GM23338 (cell line): ENCODE results near the gene RMI1. TPM values are rescaled to one million over a fixed set of nuclear protein-coding genes. Genes with fewer than 3 reads are reported as not detected.
A peak's percentile ranks its signal among the peaks of the same experiment; 100 is the strongest.

Experiments
- ATAC-seq: fragments of 200-7000 bp; cut with Tn5 transposase; 3 replicates; pipeline ENCODE4 v1.9.1; 2020
- DNase-seq: peaks from one replicate; pipeline ENCODE4 v3.0.0-alpha.2; 2015; ENCODE audit warnings: low spot score
- H2AFZ ChIP-seq: fragments of 200-600 bp; sonication (generic); 2 replicates; pipeline ENCODE4 v1.8.0; 2016; ENCODE audit warnings: antibody characterized with exemption, mild to moderate bottlenecking, moderate library complexity
- H3F3A ChIP-seq: fragments of 200-600 bp; sonication (generic); replicated peaks from 2 replicates; pipeline ENCODE4 v1.8.0; 2017; ENCODE audit warnings: antibody characterized with exemption, mixed run types, low read depth
- H3K27ac ChIP-seq: fragments of 200-600 bp; sonication (generic); 2 replicates; pipeline ENCODE4 v1.6.1; 2016; ENCODE audit warnings: low read depth
- H3K27me3 ChIP-seq: fragments of 200-600 bp; sonication (generic); 2 replicates; pipeline ENCODE4 v1.8.0; 2016; ENCODE audit warnings: mild to moderate bottlenecking, mixed run types, moderate library complexity; ENCODE audit not compliant: insufficient read depth
- H3K36me3 ChIP-seq: fragments of 200-600 bp; sonication (generic); 2 replicates; pipeline ENCODE4 v1.8.0; 2016; ENCODE audit warnings: mild to moderate bottlenecking; ENCODE audit not compliant: insufficient read depth
- H3K4me1 ChIP-seq: fragments of 200-600 bp; sonication (generic); 2 replicates; pipeline ENCODE4 v1.8.0; 2016; ENCODE audit warnings: mild to moderate bottlenecking, moderate library complexity; ENCODE audit not compliant: insufficient read depth
- H3K4me2 ChIP-seq: fragments of 200-600 bp; sonication (generic); 2 replicates; pipeline ENCODE4 v1.7.1; 2017; ENCODE audit warnings: mixed run types
- H3K4me3 ChIP-seq: fragments of 200-600 bp; sonication (generic); 2 replicates; pipeline ENCODE4 v1.6.1; 2016; ENCODE audit warnings: mixed run types
- H3K79me2 ChIP-seq: fragments of 200-600 bp; sonication (generic); replicated peaks from 2 replicates; pipeline ENCODE4 v1.8.0; 2017; ENCODE audit warnings: mild to moderate bottlenecking; ENCODE audit not compliant: insufficient read depth
- H3K9me2 ChIP-seq: fragments of 200-600 bp; sonication (generic); 2 replicates; pipeline ENCODE4 v1.8.0; 2017; ENCODE audit not compliant: insufficient read depth
- H4K20me1 ChIP-seq: fragments of 200-600 bp; sonication (generic); replicated peaks from 2 replicates; pipeline ENCODE4 v1.8.0; 2017; ENCODE audit warnings: mild to moderate bottlenecking; ENCODE audit not compliant: insufficient read depth
- H3K27ac Mint-ChIP-seq: 2 replicates; pipeline ENCODE4 v1.8.0; 2020; ENCODE audit warnings: inconsistent platforms, mild to moderate bottlenecking, moderate library complexity, mixed read lengths
- H3K27me3 Mint-ChIP-seq: 3 replicates; pipeline ENCODE4 v1.8.0; 2022; ENCODE audit warnings: low read depth, mild to moderate bottlenecking, moderate library complexity, mixed read lengths, inconsistent platforms; ENCODE audit not compliant: insufficient read depth, poor library complexity
- H3K36me3 Mint-ChIP-seq: 3 replicates; pipeline ENCODE4 v1.8.0; 2021; ENCODE audit warnings: low read depth, mild to moderate bottlenecking, inconsistent platforms, moderate library complexity, mixed read lengths
- H3K4me1 Mint-ChIP-seq: 3 replicates; pipeline ENCODE4 v1.8.0; 2020; ENCODE audit warnings: mild to moderate bottlenecking, inconsistent platforms, mixed read lengths
- H3K4me3 Mint-ChIP-seq: 3 replicates; pipeline ENCODE4 v1.8.0; 2021; ENCODE audit warnings: moderate library complexity, mild to moderate bottlenecking, inconsistent platforms, mixed read lengths
- H3K9me3 Mint-ChIP-seq: 3 replicates; pipeline ENCODE4 v1.8.0; 2020; ENCODE audit warnings: moderate library complexity, mild to moderate bottlenecking, inconsistent platforms, mixed read lengths
- CREB1 ChIP-seq: fragments of 250-450 bp; sonication (Bioruptor Pico); IDR thresholded peaks from 2 replicates; pipeline ENCODE4 v1.5.0; 2020; ENCODE audit warnings: low read depth, mild to moderate bottlenecking, moderate library complexity
- EZH2 ChIP-seq: fragments of 200-600 bp; sonication (generic); IDR thresholded peaks from one replicate; pipeline ENCODE4 v1.8.0; 2017; ENCODE audit warnings: antibody characterized with exemption, mild to moderate bottlenecking, low read depth; ENCODE audit not compliant: unreplicated experiment
- EZH2phosphoT487 ChIP-seq: fragments of 200-600 bp; sonication (generic); IDR thresholded peaks from one replicate; pipeline ENCODE4 v1.8.1; 2018; ENCODE audit warnings: antibody characterized with exemption; ENCODE audit not compliant: unreplicated experiment
- NANOG ChIP-seq: IDR thresholded peaks from 2 replicates; pipeline ENCODE4 v1.6.1; 2016; ENCODE audit warnings: antibody characterized with exemption, borderline replicate concordance
- STAT1 ChIP-seq: IDR thresholded peaks from one replicate; pipeline ENCODE4 v1.6.1; 2016; ENCODE audit warnings: antibody characterized with exemption; ENCODE audit not compliant: unreplicated experiment
- ZNF114 ChIP-seq: fragments of 250-450 bp; sonication (Bioruptor Pico); IDR thresholded peaks from 2 replicates; pipeline ENCODE4 v1.5.0; 2020; ENCODE audit warnings: mild to moderate bottlenecking, moderate library complexity
- polyA plus RNA-seq: library from polyadenylated mRNA; unstranded; fragments of >200 nt; fragmentation: Nextera tagmentation; extraction: Ambion mirVana; gene quantifications from 2 replicates; pipeline ENCODE4 v1.2.1, GENCODE V29; 2016
- total RNA-seq: library from RNA; depleted of rRNA; stranded (reverse); fragments of >200 nt; shearing (Covaris generic); gene quantifications from 2 replicates; pipeline ENCODE4 v1.2.3, GENCODE V29; 2014
- TF ChIP-seq, protein P1 (sequence below), 2 experiments: fragments of 200-600 bp in 1 of 2; sonication (generic) in 1 of 2; conservative IDR thresholded peaks; 2 replicates each; pipeline versions ENCODE4 v1.5.1 to v1.6.1; 2016 to 2017; ENCODE audit warnings: antibody characterized with exemption in 2 of 2, low read depth in 2 of 2, mild to moderate bottlenecking in 2 of 2, moderate library complexity in 1 of 2
- TF ChIP-seq, protein P2 (sequence below): IDR thresholded peaks from 2 replicates; pipeline ENCODE4 v1.6.1; 2016; ENCODE audit warnings: antibody characterized with exemption
- TF ChIP-seq, protein P3 (sequence below): IDR thresholded peaks from one replicate; pipeline ENCODE4 v1.6.1; 2018; ENCODE audit warnings: antibody characterized with exemption; ENCODE audit not compliant: unreplicated experiment
- TF ChIP-seq, protein P4 (sequence below): fragments of 250-450 bp; sonication (Bioruptor Pico); IDR thresholded peaks from 2 replicates; pipeline ENCODE4 v1.5.0; 2020; ENCODE audit warnings: mild to moderate bottlenecking, moderate library complexity

Gene RMI1
- total and polyA plus RNA-seq, 2 experiments from 2014 or later, result 16.9 to 36.1 TPM

DNA sequence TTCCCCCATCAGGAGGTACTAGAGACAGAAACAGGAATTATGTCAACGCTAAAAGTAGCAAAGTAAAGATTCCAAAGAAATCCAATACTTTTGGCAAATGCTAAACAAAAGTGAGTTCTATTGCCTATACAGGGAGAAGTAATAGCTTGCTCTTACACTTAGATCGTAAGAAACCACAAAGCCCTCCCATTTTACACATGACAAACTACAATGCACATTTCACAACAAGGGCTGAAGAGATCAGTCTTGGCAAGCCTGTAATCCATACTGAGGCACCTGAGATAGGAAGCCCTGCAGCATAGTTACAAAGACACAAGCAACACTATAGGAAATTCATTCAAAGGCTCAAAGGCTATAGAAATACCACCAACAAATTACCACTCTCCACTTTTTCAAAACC, 8.3 kb upstream of the RMI1 start:
- peaks cover 5% of the 10 kb centered on the region for H3K4me1 ChIP-seq
- ATAC-seq (no peak), DNase-seq (no peak)
- H3K27me3 Mint-ChIP-seq, result peaks cover 15% of the 10 kb centered on the region
- H3K4me1 Mint-ChIP-seq, result peaks cover 22% of the 10 kb centered on the region
- H3K36me3 Mint-ChIP-seq, result peaks cover 98% of the 10 kb centered on the region
- peaks cover 69% of the 10 kb centered on the region for H3K79me2 ChIP-seq
- H3K27ac ChIP-seq, result 0 out of 2 replicates have a peak overlapping the region, but pooled peaks have one; percentile 40
- no peak overlapping the region for H3K4me3 Mint-ChIP-seq
- peaks cover 84% of the 10 kb centered on the region for H4K20me1 ChIP-seq
- no peaks in the 10 kb centered on the region for H3K9me2 ChIP-seq
- H3K9me3 Mint-ChIP-seq, result no peaks in the 10 kb centered on the region
- no peak overlapping the region for H3K4me2 ChIP-seq
- H3K27ac Mint-ChIP-seq, result no peak overlapping the region
- no peak overlapping the region for H3K4me3 ChIP-seq
- H2AFZ ChIP-seq, result no peak overlapping the region
- H3K27me3 ChIP-seq, result no peaks in the 10 kb centered on the region
- TF ChIP-seq EZH2 (no peak), ZNF114 (no peak), STAT1 (no peak)
- TF ChIP-seq, protein P1, sequence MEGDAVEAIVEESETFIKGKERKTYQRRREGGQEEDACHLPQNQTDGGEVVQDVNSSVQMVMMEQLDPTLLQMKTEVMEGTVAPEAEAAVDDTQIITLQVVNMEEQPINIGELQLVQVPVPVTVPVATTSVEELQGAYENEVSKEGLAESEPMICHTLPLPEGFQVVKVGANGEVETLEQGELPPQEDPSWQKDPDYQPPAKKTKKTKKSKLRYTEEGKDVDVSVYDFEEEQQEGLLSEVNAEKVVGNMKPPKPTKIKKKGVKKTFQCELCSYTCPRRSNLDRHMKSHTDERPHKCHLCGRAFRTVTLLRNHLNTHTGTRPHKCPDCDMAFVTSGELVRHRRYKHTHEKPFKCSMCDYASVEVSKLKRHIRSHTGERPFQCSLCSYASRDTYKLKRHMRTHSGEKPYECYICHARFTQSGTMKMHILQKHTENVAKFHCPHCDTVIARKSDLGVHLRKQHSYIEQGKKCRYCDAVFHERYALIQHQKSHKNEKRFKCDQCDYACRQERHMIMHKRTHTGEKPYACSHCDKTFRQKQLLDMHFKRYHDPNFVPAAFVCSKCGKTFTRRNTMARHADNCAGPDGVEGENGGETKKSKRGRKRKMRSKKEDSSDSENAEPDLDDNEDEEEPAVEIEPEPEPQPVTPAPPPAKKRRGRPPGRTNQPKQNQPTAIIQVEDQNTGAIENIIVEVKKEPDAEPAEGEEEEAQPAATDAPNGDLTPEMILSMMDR (conservative IDR thresholded peaks at IDR 0.05; ENCODE audit: low read depth in 2 of 2), result no peak
- TF ChIP-seq, protein P2, sequence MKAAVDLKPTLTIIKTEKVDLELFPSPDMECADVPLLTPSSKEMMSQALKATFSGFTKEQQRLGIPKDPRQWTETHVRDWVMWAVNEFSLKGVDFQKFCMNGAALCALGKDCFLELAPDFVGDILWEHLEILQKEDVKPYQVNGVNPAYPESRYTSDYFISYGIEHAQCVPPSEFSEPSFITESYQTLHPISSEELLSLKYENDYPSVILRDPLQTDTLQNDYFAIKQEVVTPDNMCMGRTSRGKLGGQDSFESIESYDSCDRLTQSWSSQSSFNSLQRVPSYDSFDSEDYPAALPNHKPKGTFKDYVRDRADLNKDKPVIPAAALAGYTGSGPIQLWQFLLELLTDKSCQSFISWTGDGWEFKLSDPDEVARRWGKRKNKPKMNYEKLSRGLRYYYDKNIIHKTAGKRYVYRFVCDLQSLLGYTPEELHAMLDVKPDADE, result no peak
- H3K36me3 ChIP-seq, result peaks cover 98% of the 10 kb centered on the region
- H3F3A ChIP-seq, result peaks cover 62% of the 10 kb centered on the region

DNA sequence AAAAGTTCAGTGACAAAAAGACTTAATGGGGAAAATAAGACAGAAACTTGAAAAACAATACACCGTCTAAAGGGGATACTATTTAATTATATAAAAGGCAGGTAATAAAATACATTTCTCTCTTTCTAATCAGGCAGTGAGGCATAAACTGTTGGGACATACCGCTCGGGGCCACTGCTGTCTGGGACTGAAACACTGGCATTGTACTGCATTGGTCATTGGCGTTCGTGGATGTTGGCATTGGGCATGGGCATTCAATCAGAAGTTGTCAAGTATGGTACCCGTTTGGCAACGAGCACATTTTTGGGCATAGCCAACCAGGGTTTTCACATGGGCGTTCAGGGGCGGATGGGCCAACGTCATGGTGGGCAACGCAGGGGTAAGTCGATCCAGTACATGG, 5.3 kb upstream of the RMI1 start:
- peaks cover 92% of the 10 kb centered on the region for H3K36me3 Mint-ChIP-seq
- Histone ChIP-seq H2AFZ (no peak overlapping the region), H3K36me3 (peaks cover 78% of the 10 kb centered on the region), H3K4me1 (peaks cover 14% of the 10 kb centered on the region), H3K27ac (0 out of 2 replicates have a peak overlapping the region, but pooled peaks have one; percentile 18), H3F3A (peaks cover 49% of the 10 kb centered on the region), H3K27me3 (no peaks in the 10 kb centered on the region), H3K4me3 (no peak overlapping the region), H3K9me2 (no peaks in the 10 kb centered on the region), H3K79me2 (peaks cover 93% of the 10 kb centered on the region), H3K4me2 (no peak overlapping the region), H4K20me1 (peaks cover 81% of the 10 kb centered on the region)
- peaks cover 21% of the 10 kb centered on the region for H3K27me3 Mint-ChIP-seq
- peak overlapping the region; percentile 45; the same call in 1 of the 2 replicates for H3K27ac Mint-ChIP-seq
- H3K4me1 Mint-ChIP-seq, result peaks cover 28% of the 10 kb centered on the region
- DNase-seq (no peak), ATAC-seq (no peak)
- no peaks in the 10 kb centered on the region for H3K9me3 Mint-ChIP-seq
- peak overlapping the region; percentile 2; the same call in 1 of the 3 replicates for H3K4me3 Mint-ChIP-seq
- TF ChIP-seq, protein P3, sequence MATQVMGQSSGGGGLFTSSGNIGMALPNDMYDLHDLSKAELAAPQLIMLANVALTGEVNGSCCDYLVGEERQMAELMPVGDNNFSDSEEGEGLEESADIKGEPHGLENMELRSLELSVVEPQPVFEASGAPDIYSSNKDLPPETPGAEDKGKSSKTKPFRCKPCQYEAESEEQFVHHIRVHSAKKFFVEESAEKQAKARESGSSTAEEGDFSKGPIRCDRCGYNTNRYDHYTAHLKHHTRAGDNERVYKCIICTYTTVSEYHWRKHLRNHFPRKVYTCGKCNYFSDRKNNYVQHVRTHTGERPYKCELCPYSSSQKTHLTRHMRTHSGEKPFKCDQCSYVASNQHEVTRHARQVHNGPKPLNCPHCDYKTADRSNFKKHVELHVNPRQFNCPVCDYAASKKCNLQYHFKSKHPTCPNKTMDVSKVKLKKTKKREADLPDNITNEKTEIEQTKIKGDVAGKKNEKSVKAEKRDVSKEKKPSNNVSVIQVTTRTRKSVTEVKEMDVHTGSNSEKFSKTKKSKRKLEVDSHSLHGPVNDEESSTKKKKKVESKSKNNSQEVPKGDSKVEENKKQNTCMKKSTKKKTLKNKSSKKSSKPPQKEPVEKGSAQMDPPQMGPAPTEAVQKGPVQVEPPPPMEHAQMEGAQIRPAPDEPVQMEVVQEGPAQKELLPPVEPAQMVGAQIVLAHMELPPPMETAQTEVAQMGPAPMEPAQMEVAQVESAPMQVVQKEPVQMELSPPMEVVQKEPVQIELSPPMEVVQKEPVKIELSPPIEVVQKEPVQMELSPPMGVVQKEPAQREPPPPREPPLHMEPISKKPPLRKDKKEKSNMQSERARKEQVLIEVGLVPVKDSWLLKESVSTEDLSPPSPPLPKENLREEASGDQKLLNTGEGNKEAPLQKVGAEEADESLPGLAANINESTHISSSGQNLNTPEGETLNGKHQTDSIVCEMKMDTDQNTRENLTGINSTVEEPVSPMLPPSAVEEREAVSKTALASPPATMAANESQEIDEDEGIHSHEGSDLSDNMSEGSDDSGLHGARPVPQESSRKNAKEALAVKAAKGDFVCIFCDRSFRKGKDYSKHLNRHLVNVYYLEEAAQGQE, result no peak
- no peak for TF ChIP-seq NANOG
- no peak for TF ChIP-seq EZH2phosphoT487
- no peak for TF ChIP-seq CREB1 (CRISPR knock-in tag)
- TF ChIP-seq ZNF114, result no peak
- TF ChIP-seq, protein P4, sequence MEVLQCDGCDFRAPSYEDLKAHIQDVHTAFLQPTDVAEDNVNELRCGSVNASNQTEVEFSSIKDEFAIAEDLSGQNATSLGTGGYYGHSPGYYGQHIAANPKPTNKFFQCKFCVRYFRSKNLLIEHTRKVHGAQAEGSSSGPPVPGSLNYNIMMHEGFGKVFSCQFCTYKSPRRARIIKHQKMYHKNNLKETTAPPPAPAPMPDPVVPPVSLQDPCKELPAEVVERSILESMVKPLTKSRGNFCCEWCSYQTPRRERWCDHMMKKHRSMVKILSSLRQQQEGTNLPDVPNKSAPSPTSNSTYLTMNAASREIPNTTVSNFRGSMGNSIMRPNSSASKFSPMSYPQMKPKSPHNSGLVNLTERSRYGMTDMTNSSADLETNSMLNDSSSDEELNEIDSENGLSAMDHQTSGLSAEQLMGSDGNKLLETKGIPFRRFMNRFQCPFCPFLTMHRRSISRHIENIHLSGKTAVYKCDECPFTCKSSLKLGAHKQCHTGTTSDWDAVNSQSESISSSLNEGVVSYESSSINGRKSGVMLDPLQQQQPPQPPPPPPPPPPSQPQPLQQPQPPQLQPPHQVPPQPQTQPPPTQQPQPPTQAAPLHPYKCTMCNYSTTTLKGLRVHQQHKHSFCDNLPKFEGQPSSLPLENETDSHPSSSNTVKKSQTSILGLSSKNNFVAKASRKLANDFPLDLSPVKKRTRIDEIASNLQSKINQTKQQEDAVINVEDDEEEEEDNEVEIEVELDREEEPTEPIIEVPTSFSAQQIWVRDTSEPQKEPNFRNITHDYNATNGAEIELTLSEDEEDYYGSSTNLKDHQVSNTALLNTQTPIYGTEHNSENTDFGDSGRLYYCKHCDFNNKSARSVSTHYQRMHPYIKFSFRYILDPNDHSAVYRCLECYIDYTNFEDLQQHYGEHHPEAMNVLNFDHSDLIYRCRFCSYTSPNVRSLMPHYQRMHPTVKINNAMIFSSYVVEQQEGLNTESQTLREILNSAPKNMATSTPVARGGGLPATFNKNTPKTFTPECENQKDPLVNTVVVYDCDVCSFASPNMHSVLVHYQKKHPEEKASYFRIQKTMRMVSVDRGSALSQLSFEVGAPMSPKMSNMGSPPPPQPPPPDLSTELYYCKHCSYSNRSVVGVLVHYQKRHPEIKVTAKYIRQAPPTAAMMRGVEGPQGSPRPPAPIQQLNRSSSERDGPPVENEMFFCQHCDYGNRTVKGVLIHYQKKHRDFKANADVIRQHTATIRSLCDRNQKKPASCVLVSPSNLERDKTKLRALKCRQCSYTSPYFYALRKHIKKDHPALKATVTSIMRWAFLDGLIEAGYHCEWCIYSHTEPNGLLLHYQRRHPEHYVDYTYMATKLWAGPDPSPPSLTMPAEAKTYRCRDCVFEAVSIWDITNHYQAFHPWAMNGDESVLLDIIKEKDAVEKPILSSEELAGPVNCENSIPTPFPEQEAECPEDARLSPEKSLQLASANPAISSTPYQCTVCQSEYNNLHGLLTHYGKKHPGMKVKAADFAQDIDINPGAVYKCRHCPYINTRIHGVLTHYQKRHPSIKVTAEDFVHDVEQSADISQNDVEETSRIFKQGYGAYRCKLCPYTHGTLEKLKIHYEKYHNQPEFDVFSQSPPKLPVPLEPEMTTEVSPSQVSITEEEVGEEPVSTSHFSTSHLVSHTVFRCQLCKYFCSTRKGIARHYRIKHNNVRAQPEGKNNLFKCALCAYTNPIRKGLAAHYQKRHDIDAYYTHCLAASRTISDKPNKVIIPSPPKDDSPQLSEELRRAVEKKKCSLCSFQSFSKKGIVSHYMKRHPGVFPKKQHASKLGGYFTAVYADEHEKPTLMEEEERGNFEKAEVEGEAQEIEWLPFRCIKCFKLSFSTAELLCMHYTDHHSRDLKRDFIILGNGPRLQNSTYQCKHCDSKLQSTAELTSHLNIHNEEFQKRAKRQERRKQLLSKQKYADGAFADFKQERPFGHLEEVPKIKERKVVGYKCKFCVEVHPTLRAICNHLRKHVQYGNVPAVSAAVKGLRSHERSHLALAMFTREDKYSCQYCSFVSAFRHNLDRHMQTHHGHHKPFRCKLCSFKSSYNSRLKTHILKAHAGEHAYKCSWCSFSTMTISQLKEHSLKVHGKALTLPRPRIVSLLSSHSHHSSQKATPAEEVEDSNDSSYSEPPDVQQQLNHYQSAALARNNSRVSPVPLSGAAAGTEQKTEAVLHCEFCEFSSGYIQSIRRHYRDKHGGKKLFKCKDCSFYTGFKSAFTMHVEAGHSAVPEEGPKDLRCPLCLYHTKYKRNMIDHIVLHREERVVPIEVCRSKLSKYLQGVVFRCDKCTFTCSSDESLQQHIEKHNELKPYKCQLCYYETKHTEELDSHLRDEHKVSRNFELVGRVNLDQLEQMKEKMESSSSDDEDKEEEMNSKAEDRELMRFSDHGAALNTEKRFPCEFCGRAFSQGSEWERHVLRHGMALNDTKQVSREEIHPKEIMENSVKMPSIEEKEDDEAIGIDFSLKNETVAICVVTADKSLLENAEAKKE (CRISPR knock-in tag), result no peak
